C4-2B (cell line): ENCODE data around the gene EMC9.

Source experiments
- CTCF ChIP-seq: fragments of 450-650 bp; conservative IDR thresholded peaks from 2 replicates; pipeline ENCODE4 v1.5.1; 2017; ENCODE audit warnings: mild to moderate bottlenecking
- ZFX ChIP-seq: fragments of 450-650 bp; IDR thresholded peaks from 2 replicates; pipeline ENCODE4 v1.6.1; 2017

GRCh38 chr14:24110523-24110922, 30.9 kb downstream of the EMC9 start:
- TF ChIP-seq CTCF (no peak), ZFX (no peak)
